VCaP (cell line): ENCODE results near the gene ZNF688.
A peak's percentile ranks its signal among the peaks of the same experiment; 100 is the strongest.

Experiments
- H3K27ac ChIP-seq: fragments of 450-650 bp; 2 replicates; pipeline ENCODE4 v1.5.1; 2017
- CTCF ChIP-seq: fragments of 450-650 bp; conservative IDR thresholded peaks from 2 replicates; pipeline ENCODE4 v1.5.1; 2017; ENCODE audit warnings: mild to moderate bottlenecking, moderate library complexity

ZNF688 gene

GRCh38 chr16:30609002-30609925 lies 37.8 kb upstream of the ZNF688 start:
- H3K27ac ChIP-seq, result peak overlapping the region; percentile 97
- TF ChIP-seq CTCF, result no peak

DNA sequence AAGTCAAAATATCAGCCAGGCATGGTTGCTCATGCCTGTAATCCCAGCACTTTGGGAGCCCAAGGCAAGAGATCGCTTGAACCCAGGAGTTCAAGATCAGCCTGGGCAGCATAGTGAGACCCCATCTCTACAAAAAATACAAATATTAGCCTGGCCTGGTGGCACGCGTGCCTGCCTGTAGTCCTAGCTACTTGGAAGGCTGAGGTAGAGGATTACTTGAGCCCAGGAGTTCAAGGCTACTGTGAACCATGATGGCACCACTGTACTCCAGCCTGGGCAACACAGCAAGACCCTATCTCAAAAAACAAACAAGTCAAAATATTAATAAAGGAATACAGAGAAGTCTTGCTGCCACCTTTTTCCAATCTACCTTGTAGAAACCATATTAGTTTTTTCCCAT lies 34.5 kb upstream of the ZNF688 start:
- H3K27ac ChIP-seq, result no peak overlapping the region
- TF ChIP-seq CTCF, result no peak

- H3K27ac ChIP-seq, result no peak overlapping the region
- no peak for TF ChIP-seq CTCF
These were observed 33.6 kb upstream of the ZNF688 start for GRCh38 chr16:30605158-30605557.

GRCh38 chr16:30604316-30604947 lies 32.9 kb upstream of the ZNF688 start:
- no peak for TF ChIP-seq CTCF
- H3K27ac ChIP-seq, result no peak overlapping the region

- no peak for TF ChIP-seq CTCF
- H3K27ac ChIP-seq, result no peak overlapping the region
These were observed 32.4 kb upstream of the ZNF688 start for GRCh38 chr16:30603945-30604315.

DNA sequence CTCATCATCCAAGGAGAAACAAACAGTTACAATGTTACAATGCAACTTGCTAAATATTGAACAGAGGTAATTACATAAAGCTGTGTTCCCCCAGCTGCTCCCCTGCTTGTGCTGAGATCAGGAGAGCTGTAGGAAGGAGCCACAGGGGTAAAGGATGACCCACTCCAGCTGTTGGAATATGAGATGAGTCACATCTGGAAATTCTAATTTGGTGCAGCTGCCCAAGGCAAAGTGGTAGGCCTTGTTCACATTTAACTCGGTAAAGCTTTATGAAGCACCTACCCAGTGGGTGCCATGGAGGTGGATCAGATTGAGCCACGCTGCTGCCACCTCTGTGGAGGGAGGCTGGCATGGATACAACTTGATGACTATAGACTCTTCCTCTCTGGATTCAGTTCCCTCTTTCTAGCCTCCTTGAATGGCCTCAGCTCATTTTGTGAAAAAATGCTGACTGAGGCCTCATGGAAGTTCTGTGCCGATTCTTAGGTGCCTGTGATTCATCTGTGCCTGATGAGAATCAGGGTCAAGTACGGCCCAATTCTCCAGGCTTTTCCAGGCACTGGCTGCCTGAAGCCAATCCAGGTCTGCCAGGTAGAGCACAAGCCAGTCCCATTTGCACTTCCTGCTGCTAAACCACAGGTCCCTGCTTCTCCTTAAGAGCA lies 31.2 kb upstream of the ZNF688 start:
- H3K27ac ChIP-seq, result no peak overlapping the region
- no peak for TF ChIP-seq CTCF

- H3K27ac ChIP-seq, result no peak overlapping the region
- no peak for TF ChIP-seq CTCF
These were observed 30.5 kb upstream of the ZNF688 start for GRCh38 chr16:30601966-30602365.
